WTC11 (cell line): ENCODE measurements around the gene PHTF1. TPM values are rescaled to one million over a fixed set of nuclear protein-coding genes. Genes with fewer than 3 reads are reported as not detected.

Experiments used
- ATAC-seq: fragments of 200-7000 bp; cut with Tn5 transposase; 2 replicates; pipeline ENCODE4 v1.10.0; 2021; ENCODE audit warnings: mild to moderate bottlenecking, moderate library complexity
- CTCF ChIA-PET: fragments of 300-600 bp; sonication (Branson Sonifier 250); formaldehyde crosslinking; loops from one replicate; lab custom pipeline; 2021; ENCODE audit warnings: antibody characterized with exemption; lab: Charles Lee
- POLR2A ChIA-PET: fragments of 350-600 bp; sonication (Branson Sonifier 250); formaldehyde crosslinking; loops from one replicate; lab custom pipeline; 2021; ENCODE audit warnings: antibody characterized with exemption; lab: Charles Lee
- DNase-seq: peaks from one replicate; pipeline ENCODE4 v3.0.0; 2021; ENCODE audit warnings: low spot score
- H3K27ac Mint-ChIP-seq: 2 replicates; pipeline ENCODE4 v1.8.0; 2021; ENCODE audit warnings: mixed read lengths
- H3K27me3 Mint-ChIP-seq: 2 replicates; pipeline ENCODE4 v1.8.0; 2021; ENCODE audit warnings: low read depth, mild to moderate bottlenecking, moderate library complexity, mixed read lengths
- H3K36me3 Mint-ChIP-seq: 2 replicates; pipeline ENCODE4 v1.8.0; 2021; ENCODE audit warnings: mixed read lengths
- H3K4me1 Mint-ChIP-seq: 2 replicates; pipeline ENCODE4 v1.8.0; 2022; ENCODE audit warnings: mixed read lengths
- H3K4me3 Mint-ChIP-seq: 2 replicates; pipeline ENCODE4 v1.8.0; 2021; ENCODE audit warnings: mild to moderate bottlenecking, moderate library complexity, mixed read lengths
- H3K9me3 Mint-ChIP-seq: 2 replicates; pipeline ENCODE4 v1.8.0; 2021; ENCODE audit warnings: mixed read lengths
- ESRRA ChIP-seq: sonication (generic); formaldehyde crosslinking; IDR thresholded peaks from 2 replicates; pipeline ENCODE4 v1.8.1; 2022; ENCODE audit warnings: mild to moderate bottlenecking, missing genetic modification reagents, borderline replicate concordance
- FOXK1 ChIP-seq: sonication (generic); formaldehyde crosslinking; IDR thresholded peaks from 2 replicates; pipeline ENCODE4 v1.8.0; 2022; ENCODE audit warnings: mild to moderate bottlenecking, moderate library complexity, missing genetic modification reagents
- GTF2I ChIP-seq: fragments of 250-450 bp; sonication (Bioruptor Pico); conservative IDR thresholded peaks from 2 replicates; pipeline ENCODE4 v1.4.0; 2021; ENCODE audit warnings: mild to moderate bottlenecking
- IRF2 ChIP-seq: sonication (generic); formaldehyde crosslinking; IDR thresholded peaks from 2 replicates; pipeline ENCODE4 v1.8.0; 2022; ENCODE audit warnings: low read depth, missing genetic modification reagents, borderline replicate concordance
- NFE2L1 ChIP-seq: sonication (generic); formaldehyde crosslinking; IDR thresholded peaks from 2 replicates; pipeline ENCODE4 v1.8.1; 2023; ENCODE audit warnings: missing genetic modification reagents
- RELA ChIP-seq: sonication (generic); formaldehyde crosslinking; IDR thresholded peaks from 2 replicates; pipeline ENCODE4 v1.8.1; 2022; ENCODE audit warnings: missing genetic modification reagents, mild to moderate bottlenecking, borderline replicate concordance
- RORB ChIP-seq: fragments of 250-450 bp; sonication (Bioruptor Pico); IDR thresholded peaks from 2 replicates; pipeline ENCODE4 v1.9.0; 2021; ENCODE audit warnings: mild to moderate bottlenecking
- SMAD3 ChIP-seq: sonication (generic); formaldehyde crosslinking; IDR thresholded peaks from 2 replicates; pipeline ENCODE4 v1.8.0; 2022; ENCODE audit warnings: missing genetic modification reagents, mild to moderate bottlenecking, borderline replicate concordance
- TEAD1 ChIP-seq: sonication (generic); formaldehyde crosslinking; IDR thresholded peaks from 2 replicates; pipeline ENCODE4 v1.8.0; 2022; ENCODE audit warnings: mild to moderate bottlenecking, missing genetic modification reagents
- TEAD4 ChIP-seq: sonication (generic); formaldehyde crosslinking; IDR thresholded peaks from 2 replicates; pipeline ENCODE4 v1.8.0; 2022; ENCODE audit warnings: mild to moderate bottlenecking, missing genetic modification reagents
- TP53 ChIP-seq: sonication (generic); formaldehyde crosslinking; IDR thresholded peaks from 2 replicates; pipeline ENCODE4 v1.8.1; 2023; ENCODE audit warnings: mild to moderate bottlenecking, missing genetic modification reagents
- ZNF671 ChIP-seq: fragments of 250-450 bp; sonication (Bioruptor Pico); IDR thresholded peaks from 2 replicates; pipeline ENCODE4 v1.8.0; 2021; ENCODE audit warnings: mild to moderate bottlenecking
- total RNA-seq: library from RNA; stranded (reverse); gene quantifications from 3 replicates; pipeline ENCODE4 v1.2.3, GENCODE V29; 2021
- TF ChIP-seq, protein P1 (sequence below): sonication (generic); formaldehyde crosslinking; IDR thresholded peaks from 2 replicates; pipeline ENCODE4 v1.8.0; 2023; ENCODE audit warnings: missing genetic modification reagents
- TF ChIP-seq, protein P2 (sequence below): sonication (generic); formaldehyde crosslinking; IDR thresholded peaks from 2 replicates; pipeline ENCODE4 v1.8.1; 2022; ENCODE audit warnings: low read depth, mild to moderate bottlenecking, moderate library complexity, missing genetic modification reagents, borderline replicate concordance
- TF ChIP-seq, protein P3 (sequence below): fragments of 250-450 bp; sonication (Bioruptor Pico); IDR thresholded peaks from 2 replicates; pipeline ENCODE4 v1.9.0; 2021; ENCODE audit warnings: moderate library complexity, mild to moderate bottlenecking, inconsistent platforms, borderline replicate concordance
- TF ChIP-seq, protein P4 (sequence below): sonication (generic); formaldehyde crosslinking; IDR thresholded peaks from 2 replicates; pipeline ENCODE4 v1.8.1; 2023; ENCODE audit warnings: mild to moderate bottlenecking, missing genetic modification reagents, borderline replicate concordance
- TF ChIP-seq, protein P5 (sequence below): sonication (generic); formaldehyde crosslinking; IDR thresholded peaks from 2 replicates; pipeline ENCODE4 v1.8.0; 2022; ENCODE audit warnings: mild to moderate bottlenecking, missing genetic modification reagents
- TF ChIP-seq, protein P6 (sequence below): sonication (generic); formaldehyde crosslinking; IDR thresholded peaks from 2 replicates; pipeline ENCODE4 v1.8.1; 2023; ENCODE audit warnings: mild to moderate bottlenecking, missing genetic modification reagents
- TF ChIP-seq, protein P7 (sequence below): fragments of 250-450 bp; sonication (Bioruptor Pico); IDR thresholded peaks from 2 replicates; pipeline ENCODE4 v2.1.2; 2022; ENCODE audit warnings: mild to moderate bottlenecking, moderate library complexity
- TF ChIP-seq, protein P8 (sequence below): sonication (generic); formaldehyde crosslinking; IDR thresholded peaks from 2 replicates; pipeline ENCODE4 v1.8.0; 2022; ENCODE audit warnings: mild to moderate bottlenecking, missing genetic modification reagents

PHTF1 gene
- total RNA-seq, 1 experiment from 2014 or later = 28.7 TPM

DNA sequence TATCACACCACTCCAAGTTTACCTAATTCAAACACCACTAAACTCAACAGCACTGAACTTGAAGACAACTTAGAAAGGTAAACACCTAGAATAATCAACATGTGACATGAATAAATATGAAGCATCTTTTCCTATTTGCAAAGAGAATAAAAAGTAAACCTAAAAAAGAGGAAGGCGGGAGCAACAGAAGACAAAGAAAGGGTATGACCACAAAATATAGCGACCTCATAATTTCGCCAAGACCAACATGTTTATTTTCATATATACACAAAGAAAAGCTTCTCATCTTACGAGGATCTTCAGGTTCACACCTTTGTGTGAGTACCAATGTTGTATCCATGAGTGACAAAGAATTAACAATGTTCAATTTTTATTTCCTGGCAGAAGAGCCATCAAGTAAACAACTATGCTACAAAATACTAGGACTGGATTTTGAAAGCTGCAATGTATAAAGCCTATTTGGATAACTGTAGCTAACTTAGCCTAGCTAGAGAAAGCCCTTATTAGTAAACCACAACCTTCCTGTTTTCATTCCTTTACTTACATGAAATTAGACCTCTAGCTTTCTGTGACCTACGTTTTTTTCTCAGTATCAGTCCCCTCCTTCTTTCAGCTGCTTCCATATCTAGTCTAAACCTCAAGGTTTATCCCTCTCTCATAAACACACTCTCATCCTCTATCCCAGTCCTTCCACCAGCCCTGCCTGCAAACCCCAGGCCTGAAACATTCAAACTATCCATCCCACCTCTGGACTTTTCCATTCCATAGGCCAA, 21.3 kb upstream of the PHTF1 start:
- no peak overlapping the region for H3K27ac Mint-ChIP-seq
- no peak overlapping the region for H3K4me3 Mint-ChIP-seq
- H3K4me1 Mint-ChIP-seq = peaks cover 7% of the 10 kb centered on the region
- CTCF ChIA-PET = no interaction called here
- POLR2A ChIA-PET = no interaction called here
- ATAC-seq (no peak), DNase-seq (no peak)
- peaks cover 5% of the 10 kb centered on the region for H3K9me3 Mint-ChIP-seq
- peaks cover 20% of the 10 kb centered on the region for H3K36me3 Mint-ChIP-seq
- no peaks in the 10 kb centered on the region for H3K27me3 Mint-ChIP-seq
- TF ChIP-seq, protein P1, sequence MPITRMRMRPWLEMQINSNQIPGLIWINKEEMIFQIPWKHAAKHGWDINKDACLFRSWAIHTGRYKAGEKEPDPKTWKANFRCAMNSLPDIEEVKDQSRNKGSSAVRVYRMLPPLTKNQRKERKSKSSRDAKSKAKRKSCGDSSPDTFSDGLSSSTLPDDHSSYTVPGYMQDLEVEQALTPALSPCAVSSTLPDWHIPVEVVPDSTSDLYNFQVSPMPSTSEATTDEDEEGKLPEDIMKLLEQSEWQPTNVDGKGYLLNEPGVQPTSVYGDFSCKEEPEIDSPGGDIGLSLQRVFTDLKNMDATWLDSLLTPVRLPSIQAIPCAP = no peak
- TF ChIP-seq SMAD3 (CRISPR knock-in tag) = no peak
- no peak for TF ChIP-seq GTF2I (CRISPR knock-in tag)
- TF ChIP-seq, protein P2, sequence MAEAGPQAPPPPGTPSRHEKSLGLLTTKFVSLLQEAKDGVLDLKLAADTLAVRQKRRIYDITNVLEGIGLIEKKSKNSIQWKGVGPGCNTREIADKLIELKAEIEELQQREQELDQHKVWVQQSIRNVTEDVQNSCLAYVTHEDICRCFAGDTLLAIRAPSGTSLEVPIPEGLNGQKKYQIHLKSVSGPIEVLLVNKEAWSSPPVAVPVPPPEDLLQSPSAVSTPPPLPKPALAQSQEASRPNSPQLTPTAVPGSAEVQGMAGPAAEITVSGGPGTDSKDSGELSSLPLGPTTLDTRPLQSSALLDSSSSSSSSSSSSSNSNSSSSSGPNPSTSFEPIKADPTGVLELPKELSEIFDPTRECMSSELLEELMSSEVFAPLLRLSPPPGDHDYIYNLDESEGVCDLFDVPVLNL = no peak
- no peak for TF ChIP-seq ESRRA (CRISPR knock-in tag)
- no peak for TF ChIP-seq TEAD4 (CRISPR knock-in tag)
- TF ChIP-seq RORB (CRISPR knock-in tag) = no peak
- no peak for TF ChIP-seq NFE2L1 (CRISPR knock-in tag)
- no peak for TF ChIP-seq RELA (CRISPR knock-in tag)
- no peak for TF ChIP-seq TEAD1 (CRISPR knock-in tag)
- TF ChIP-seq, protein P3, sequence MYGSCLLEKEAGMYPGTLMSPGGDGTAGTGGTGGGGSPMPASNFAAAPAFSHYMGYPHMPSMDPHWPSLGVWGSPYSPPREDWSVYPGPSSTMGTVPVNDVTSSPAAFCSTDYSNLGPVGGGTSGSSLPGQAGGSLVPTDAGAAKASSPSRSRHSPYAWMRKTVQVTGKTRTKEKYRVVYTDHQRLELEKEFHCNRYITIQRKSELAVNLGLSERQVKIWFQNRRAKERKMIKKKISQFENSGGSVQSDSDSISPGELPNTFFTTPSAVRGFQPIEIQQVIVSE (CRISPR knock-in tag) = no peak

DNA sequence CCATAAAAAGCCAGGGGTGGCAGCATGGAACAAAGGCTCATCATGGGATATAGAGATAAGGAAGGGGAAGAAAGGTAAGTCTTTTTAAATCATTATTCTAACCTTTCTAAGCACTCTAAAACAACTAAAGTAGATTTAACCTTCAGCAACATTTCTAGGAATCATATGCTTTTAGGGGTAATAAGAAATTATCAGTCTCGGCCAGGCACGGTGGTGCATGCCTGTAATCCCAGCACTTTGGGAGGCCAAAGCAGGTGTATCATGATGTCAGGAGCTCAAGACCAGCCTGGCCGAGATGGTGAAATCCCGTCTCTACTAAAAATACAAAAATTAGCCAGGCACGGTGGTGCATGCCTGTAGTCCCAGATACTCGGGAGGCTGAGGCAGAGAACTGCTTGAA, 20.3 kb upstream of the PHTF1 start:
- POLR2A ChIA-PET = no interaction called here

More for the DNA sequence above, 20.3 kb upstream of the PHTF1 start:
- DNase-seq (no peak), ATAC-seq (no peak)
- Mint-ChIP-seq H3K36me3 (peaks cover 24% of the 10 kb centered on the region), H3K4me1 (peaks cover 6% of the 10 kb centered on the region), H3K27ac (no peak overlapping the region), H3K9me3 (peaks cover 5% of the 10 kb centered on the region), H3K4me3 (no peak overlapping the region), H3K27me3 (no peaks in the 10 kb centered on the region)
- CTCF ChIA-PET = no interaction called here
- no peak for TF ChIP-seq ZNF671 (CRISPR knock-in tag)
- no peak for TF ChIP-seq IRF2 (CRISPR knock-in tag)
- TF ChIP-seq, protein P4, sequence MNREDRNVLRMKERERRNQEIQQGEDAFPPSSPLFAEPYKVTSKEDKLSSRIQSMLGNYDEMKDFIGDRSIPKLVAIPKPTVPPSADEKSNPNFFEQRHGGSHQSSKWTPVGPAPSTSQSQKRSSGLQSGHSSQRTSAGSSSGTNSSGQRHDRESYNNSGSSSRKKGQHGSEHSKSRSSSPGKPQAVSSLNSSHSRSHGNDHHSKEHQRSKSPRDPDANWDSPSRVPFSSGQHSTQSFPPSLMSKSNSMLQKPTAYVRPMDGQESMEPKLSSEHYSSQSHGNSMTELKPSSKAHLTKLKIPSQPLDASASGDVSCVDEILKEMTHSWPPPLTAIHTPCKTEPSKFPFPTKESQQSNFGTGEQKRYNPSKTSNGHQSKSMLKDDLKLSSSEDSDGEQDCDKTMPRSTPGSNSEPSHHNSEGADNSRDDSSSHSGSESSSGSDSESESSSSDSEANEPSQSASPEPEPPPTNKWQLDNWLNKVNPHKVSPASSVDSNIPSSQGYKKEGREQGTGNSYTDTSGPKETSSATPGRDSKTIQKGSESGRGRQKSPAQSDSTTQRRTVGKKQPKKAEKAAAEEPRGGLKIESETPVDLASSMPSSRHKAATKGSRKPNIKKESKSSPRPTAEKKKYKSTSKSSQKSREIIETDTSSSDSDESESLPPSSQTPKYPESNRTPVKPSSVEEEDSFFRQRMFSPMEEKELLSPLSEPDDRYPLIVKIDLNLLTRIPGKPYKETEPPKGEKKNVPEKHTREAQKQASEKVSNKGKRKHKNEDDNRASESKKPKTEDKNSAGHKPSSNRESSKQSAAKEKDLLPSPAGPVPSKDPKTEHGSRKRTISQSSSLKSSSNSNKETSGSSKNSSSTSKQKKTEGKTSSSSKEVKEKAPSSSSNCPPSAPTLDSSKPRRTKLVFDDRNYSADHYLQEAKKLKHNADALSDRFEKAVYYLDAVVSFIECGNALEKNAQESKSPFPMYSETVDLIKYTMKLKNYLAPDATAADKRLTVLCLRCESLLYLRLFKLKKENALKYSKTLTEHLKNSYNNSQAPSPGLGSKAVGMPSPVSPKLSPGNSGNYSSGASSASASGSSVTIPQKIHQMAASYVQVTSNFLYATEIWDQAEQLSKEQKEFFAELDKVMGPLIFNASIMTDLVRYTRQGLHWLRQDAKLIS (CRISPR knock-in tag) = no peak
- TF ChIP-seq, protein P5, sequence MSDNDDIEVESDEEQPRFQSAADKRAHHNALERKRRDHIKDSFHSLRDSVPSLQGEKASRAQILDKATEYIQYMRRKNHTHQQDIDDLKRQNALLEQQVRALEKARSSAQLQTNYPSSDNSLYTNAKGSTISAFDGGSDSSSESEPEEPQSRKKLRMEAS (CRISPR knock-in tag) = no peak
- TF ChIP-seq, protein P6, sequence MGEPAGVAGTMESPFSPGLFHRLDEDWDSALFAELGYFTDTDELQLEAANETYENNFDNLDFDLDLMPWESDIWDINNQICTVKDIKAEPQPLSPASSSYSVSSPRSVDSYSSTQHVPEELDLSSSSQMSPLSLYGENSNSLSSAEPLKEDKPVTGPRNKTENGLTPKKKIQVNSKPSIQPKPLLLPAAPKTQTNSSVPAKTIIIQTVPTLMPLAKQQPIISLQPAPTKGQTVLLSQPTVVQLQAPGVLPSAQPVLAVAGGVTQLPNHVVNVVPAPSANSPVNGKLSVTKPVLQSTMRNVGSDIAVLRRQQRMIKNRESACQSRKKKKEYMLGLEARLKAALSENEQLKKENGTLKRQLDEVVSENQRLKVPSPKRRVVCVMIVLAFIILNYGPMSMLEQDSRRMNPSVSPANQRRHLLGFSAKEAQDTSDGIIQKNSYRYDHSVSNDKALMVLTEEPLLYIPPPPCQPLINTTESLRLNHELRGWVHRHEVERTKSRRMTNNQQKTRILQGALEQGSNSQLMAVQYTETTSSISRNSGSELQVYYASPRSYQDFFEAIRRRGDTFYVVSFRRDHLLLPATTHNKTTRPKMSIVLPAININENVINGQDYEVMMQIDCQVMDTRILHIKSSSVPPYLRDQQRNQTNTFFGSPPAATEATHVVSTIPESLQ = no peak
- TF ChIP-seq, protein P7, sequence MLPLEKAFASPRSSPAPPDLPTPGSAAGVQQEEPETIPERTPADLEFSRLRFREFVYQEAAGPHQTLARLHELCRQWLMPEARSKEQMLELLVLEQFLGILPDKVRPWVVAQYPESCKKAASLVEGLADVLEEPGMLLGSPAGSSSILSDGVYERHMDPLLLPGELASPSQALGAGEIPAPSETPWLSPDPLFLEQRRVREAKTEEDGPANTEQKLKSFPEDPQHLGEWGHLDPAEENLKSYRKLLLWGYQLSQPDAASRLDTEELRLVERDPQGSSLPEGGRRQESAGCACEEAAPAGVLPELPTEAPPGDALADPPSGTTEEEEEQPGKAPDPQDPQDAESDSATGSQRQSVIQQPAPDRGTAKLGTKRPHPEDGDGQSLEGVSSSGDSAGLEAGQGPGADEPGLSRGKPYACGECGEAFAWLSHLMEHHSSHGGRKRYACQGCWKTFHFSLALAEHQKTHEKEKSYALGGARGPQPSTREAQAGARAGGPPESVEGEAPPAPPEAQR = no peak
- no peak for TF ChIP-seq FOXK1
- TF ChIP-seq, protein P1 = no peak
- TF ChIP-seq, protein P8, sequence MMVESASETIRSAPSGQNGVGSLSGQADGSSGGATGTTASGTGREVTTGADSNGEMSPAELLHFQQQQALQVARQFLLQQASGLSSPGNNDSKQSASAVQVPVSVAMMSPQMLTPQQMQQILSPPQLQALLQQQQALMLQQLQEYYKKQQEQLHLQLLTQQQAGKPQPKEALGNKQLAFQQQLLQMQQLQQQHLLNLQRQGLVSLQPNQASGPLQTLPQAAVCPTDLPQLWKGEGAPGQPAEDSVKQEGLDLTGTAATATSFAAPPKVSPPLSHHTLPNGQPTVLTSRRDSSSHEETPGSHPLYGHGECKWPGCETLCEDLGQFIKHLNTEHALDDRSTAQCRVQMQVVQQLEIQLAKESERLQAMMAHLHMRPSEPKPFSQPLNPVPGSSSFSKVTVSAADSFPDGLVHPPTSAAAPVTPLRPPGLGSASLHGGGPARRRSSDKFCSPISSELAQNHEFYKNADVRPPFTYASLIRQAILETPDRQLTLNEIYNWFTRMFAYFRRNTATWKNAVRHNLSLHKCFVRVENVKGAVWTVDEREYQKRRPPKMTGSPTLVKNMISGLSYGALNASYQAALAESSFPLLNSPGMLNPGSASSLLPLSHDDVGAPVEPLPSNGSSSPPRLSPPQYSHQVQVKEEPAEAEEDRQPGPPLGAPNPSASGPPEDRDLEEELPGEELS = no peak
- TF ChIP-seq TP53 = no peak
